HCT116 (cell line): ENCODE data around the gene TMEM14A. TPM values are rescaled to one million over a fixed set of nuclear protein-coding genes. Genes with fewer than 3 reads are reported as not detected.
"Not testable (repeated sequence)": the region's sequence is repeated elsewhere in the genome, so short reads cannot be mapped to it uniquely, and the experiment has no call there.

ENCODE experiments used
- ATAC-seq: fragments of 200-7000 bp; cut with Tn5 transposase; 2 replicates; pipeline ENCODE4 v1.9.1; 2020; ENCODE audit warnings: mild to moderate bottlenecking, moderate library complexity
- BruUV-seq: library from RNA; stranded (reverse); fragments of 400-500 nt; replicated peaks from 2 replicates; lab custom pipeline; 2021; lab: Mats Ljungman, UMichigan
- CTCF ChIA-PET: fragments of 300-600 bp; sonication (Branson Sonifier 250); formaldehyde crosslinking; loops from one replicate; lab custom pipeline; 2021; ENCODE audit warnings: antibody characterized with exemption; lab: Charles Lee
- POLR2A ChIA-PET: fragments of 300-600, 350-600 bp; sonication (Branson Sonifier 250); formaldehyde crosslinking; loops from one replicate; lab custom pipeline; 2021; ENCODE audit warnings: antibody characterized with exemption; lab: Charles Lee
- RAD21 ChIA-PET, 2 experiments: fragments of 300-600 bp; sonication (Branson Sonifier 250); formaldehyde crosslinking; loops; one replicate each; lab custom pipeline; 2023; ENCODE audit warnings: low total read pairs in 2 of 2; ENCODE audit not compliant: uncharacterized antibody in 2 of 2, unreplicated experiment in 2 of 2, low non-redundant PET in 1 of 2; lab: Charles Lee
- DNase-seq: peaks from one replicate; pipeline ENCODE4 v3.0.0-alpha.2; 2010; ENCODE audit warnings: low read depth, low spot score
- H2AFZ ChIP-seq: fragments of 200-600 bp; shearing (Covaris generic), sonication (generic); 2 replicates; pipeline ENCODE4 v1.6.1; 2017; ENCODE audit warnings: low read depth, mixed run types, mixed read lengths, antibody characterized with exemption, low read length; ENCODE audit not compliant: poor library complexity, severe bottlenecking
- H3K27ac ChIP-seq: 2 replicates; pipeline ENCODE4 v1.5.1; 2012; ENCODE audit warnings: low read depth, low read length
- H3K27me3 ChIP-seq: fragments of 200-600 bp; sonication (generic); 2 replicates; pipeline ENCODE4 v1.6.1; 2016; ENCODE audit warnings: mixed run types, low read length, mixed read lengths; ENCODE audit not compliant: insufficient read depth
- H3K36me3 ChIP-seq, 2 experiments: fragments of 200-500 bp in 1 of 2; fragments of 200-600 bp in 1 of 2; sonication (Bioruptor generic) in 1 of 2; sonication (generic) in 1 of 2; 2 replicates each; pipeline versions ENCODE4 v1.5.1 to v1.6.1; 2014 to 2016; ENCODE audit warnings: low read length in 2 of 2, inconsistent platforms in 1 of 2, mixed read lengths in 1 of 2, mixed run types in 1 of 2; ENCODE audit not compliant: insufficient read depth in 2 of 2, control insufficient read depth in 1 of 2
- H3K4me1 ChIP-seq, 2 experiments: fragments of 200-600 bp in 1 of 2; sonication (generic) in 1 of 2; 2 replicates each; pipeline versions ENCODE4 v1.5.1 to v1.6.1; 2012 to 2017; ENCODE audit warnings: low read length in 2 of 2, inconsistent platforms in 1 of 2, mild to moderate bottlenecking in 1 of 2, mixed read lengths in 1 of 2, mixed run types in 1 of 2, moderate library complexity in 1 of 2; ENCODE audit not compliant: insufficient read depth in 2 of 2, control insufficient read depth in 1 of 2
- H3K4me2 ChIP-seq: fragments of 200-600 bp; sonication (generic); 2 replicates; pipeline ENCODE4 v1.6.1; 2017; ENCODE audit warnings: mixed run types, low read length, mixed read lengths
- H3K4me3 ChIP-seq, 2 experiments: fragments of 200-600 bp in 1 of 2; sonication (generic) in 1 of 2; replicated peaks in 1 of 2; 2 replicates each; pipeline ENCODE4 v1.5.1; 2011 to 2016; ENCODE audit warnings: low read length in 2 of 2, control low read depth in 1 of 2, low read depth in 1 of 2, mild to moderate bottlenecking in 1 of 2, mixed read lengths in 1 of 2, mixed run types in 1 of 2
- H3K79me2 ChIP-seq: fragments of 200-600 bp; sonication (generic); 2 replicates; pipeline ENCODE4 v1.6.1; 2017; ENCODE audit warnings: mild to moderate bottlenecking, mixed run types, low read length, moderate library complexity, mixed read lengths; ENCODE audit not compliant: insufficient read depth
- H3K9ac ChIP-seq: fragments of 200-600 bp; sonication (generic); 2 replicates; pipeline ENCODE4 v1.6.1; 2016; ENCODE audit warnings: low read length, mixed read lengths
- H3K9me2 ChIP-seq: fragments of 200-600 bp; sonication (generic), shearing (Covaris generic); 2 replicates; pipeline ENCODE4 v1.6.1; 2017; ENCODE audit warnings: mixed run types, mild to moderate bottlenecking, moderate library complexity; ENCODE audit not compliant: insufficient read depth
- H3K9me3 ChIP-seq, 2 experiments: fragments of 200-500 bp in 1 of 2; fragments of 200-600 bp in 1 of 2; sonication (Bioruptor generic) in 1 of 2; sonication (generic) in 1 of 2; 2 replicates each; pipeline ENCODE4 v1.6.1; 2014 to 2017; ENCODE audit warnings: low read length in 2 of 2, mixed read lengths in 2 of 2, inconsistent platforms in 1 of 2, low read depth in 1 of 2, mild to moderate bottlenecking in 1 of 2, mixed run types in 1 of 2, moderate library complexity in 1 of 2; ENCODE audit not compliant: control insufficient read depth in 1 of 2, insufficient read depth in 1 of 2
- H4K20me1 ChIP-seq: fragments of 200-600 bp; sonication (generic), shearing (Covaris generic); 2 replicates; pipeline ENCODE4 v1.6.1; 2017; ENCODE audit warnings: mixed run types, mild to moderate bottlenecking, moderate library complexity; ENCODE audit not compliant: insufficient read depth
- CBX3 ChIP-seq: IDR thresholded peaks from 2 replicates; pipeline ENCODE4 v1.6.1; 2012; ENCODE audit warnings: low read depth
- EZH2 ChIP-seq: fragments of 200-600 bp; sonication (generic); IDR thresholded peaks from 2 replicates; pipeline ENCODE4 v1.6.1; 2017; ENCODE audit warnings: antibody characterized with exemption, mixed run types
- FOSL1 ChIP-seq: IDR thresholded peaks from 2 replicates; pipeline ENCODE4 v1.6.1; 2012; ENCODE audit warnings: low read depth
- JUND ChIP-seq: IDR thresholded peaks from 2 replicates; pipeline ENCODE4 v1.6.1; 2012
- RAD21 ChIP-seq: IDR thresholded peaks from 2 replicates; pipeline ENCODE4 v1.6.1; 2012; ENCODE audit warnings: low read depth, mild to moderate bottlenecking
- REST ChIP-seq: IDR thresholded peaks from 2 replicates; pipeline ENCODE4 v1.6.1; 2012; ENCODE audit warnings: low read depth
- SP1 ChIP-seq: IDR thresholded peaks from 2 replicates; pipeline ENCODE4 v1.6.1; 2012; ENCODE audit warnings: low read depth
- TCF7L2 ChIP-seq: IDR thresholded peaks from 2 replicates; pipeline ENCODE4 v1.7.0; 2011; ENCODE audit warnings: borderline replicate concordance, inconsistent platforms; ENCODE audit not compliant: insufficient read depth, insufficient read length; ENCODE audit errors: extremely low read depth
- ZFX ChIP-seq: fragments of 450-650 bp; IDR thresholded peaks from 2 replicates; pipeline ENCODE4 v1.6.1; 2017
- ZNF274 ChIP-seq: fragments of 200-500 bp; sonication (Bioruptor generic); IDR thresholded peaks from 2 replicates; pipeline ENCODE4 v1.6.1; 2014; ENCODE audit warnings: mild to moderate bottlenecking, low read depth, low read length, inconsistent platforms
- intact Hi-C: fragments of 100-400 bp; cut with micrococcal nuclease; formaldehyde crosslinking; loops from 2 replicates; pipeline ENCODE4 v1.10.0; 2022
- total RNA-seq: library from RNA; stranded (reverse); gene quantifications from one replicate; pipeline ENCODE4 v1.2.1, GENCODE V29; 2021; ENCODE audit not compliant: unreplicated experiment
- TF ChIP-seq, protein P1 (sequence below): IDR thresholded peaks from 2 replicates; pipeline ENCODE4 v1.6.1; 2012
- TF ChIP-seq, protein P2 (sequence below): IDR thresholded peaks from 2 replicates; pipeline ENCODE4 v1.6.1; 2012

Gene TMEM14A
- total RNA-seq, 1 experiment from 2014 or later, result 51.5 TPM

DNA sequence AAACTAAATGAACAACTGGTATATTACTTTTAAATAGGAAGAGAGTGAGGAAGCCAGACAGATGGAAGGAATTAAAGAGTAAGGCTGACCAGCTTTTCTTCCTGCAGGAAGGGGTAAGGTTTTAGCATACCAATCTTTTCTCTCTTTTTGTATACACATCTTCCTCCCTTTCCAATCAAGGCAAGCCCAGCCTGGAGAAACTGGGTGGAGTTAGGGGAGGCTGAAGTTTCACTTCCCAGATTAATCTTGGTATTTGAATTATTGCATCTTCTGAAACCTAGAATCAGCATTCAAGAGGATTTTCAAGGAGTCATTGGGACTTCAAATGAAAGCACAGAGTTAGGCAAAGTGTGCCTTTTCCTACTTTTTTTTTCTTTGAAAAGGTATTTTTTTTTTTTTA, 33.1 kb downstream of the TMEM14A start:
- CTCF ChIA-PET, result no interaction called here
- Histone ChIP-seq H3K4me3 (no peak overlapping the region), H3K4me2 (no peak overlapping the region), H3K36me3 (no peaks in the 10 kb centered on the region), H3K27ac (no peak overlapping the region), H2AFZ (no peak overlapping the region), H3K9me3 (no peaks in the 10 kb centered on the region), H3K4me1 (no peaks in the 10 kb centered on the region), H3K27me3 (no peaks in the 10 kb centered on the region), H3K79me2 (no peaks in the 10 kb centered on the region), H3K9me2 (no peaks in the 10 kb centered on the region), H4K20me1 (no peaks in the 10 kb centered on the region), H3K9ac (no peak overlapping the region)
- DNase-seq, result no peak
- no TSS peak for BruUV-seq
- ATAC-seq, result no peak
- POLR2A ChIA-PET, result no interaction called here
- TF ChIP-seq SP1, result no peak
- TF ChIP-seq, protein P1, sequence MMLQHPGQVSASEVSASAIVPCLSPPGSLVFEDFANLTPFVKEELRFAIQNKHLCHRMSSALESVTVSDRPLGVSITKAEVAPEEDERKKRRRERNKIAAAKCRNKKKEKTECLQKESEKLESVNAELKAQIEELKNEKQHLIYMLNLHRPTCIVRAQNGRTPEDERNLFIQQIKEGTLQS, result no peak
- no peak for TF ChIP-seq ZFX
- no peak for TF ChIP-seq REST
- no peak for TF ChIP-seq JUND
- TF ChIP-seq, protein P2, sequence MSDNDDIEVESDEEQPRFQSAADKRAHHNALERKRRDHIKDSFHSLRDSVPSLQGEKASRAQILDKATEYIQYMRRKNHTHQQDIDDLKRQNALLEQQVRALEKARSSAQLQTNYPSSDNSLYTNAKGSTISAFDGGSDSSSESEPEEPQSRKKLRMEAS, result no peak
- TF ChIP-seq ZNF274, result no peak
- TF ChIP-seq CBX3, result no peak
- TF ChIP-seq EZH2, result no peak
- no peak for TF ChIP-seq FOSL1
- TF ChIP-seq TCF7L2, result no peak
- no peak for TF ChIP-seq RAD21
- intact Hi-C loops, result no loop called here
- RAD21 ChIA-PET, result no interaction called here

GRCh38 chr6:52704781-52705502, 34.0 kb downstream of the TMEM14A start:
- CTCF ChIA-PET, H3K4me2 ChIP-seq, H3K4me3 ChIP-seq, H3K27me3 ChIP-seq, H4K20me1 ChIP-seq, H3K9me2 ChIP-seq, RAD21 ChIA-PET, H3K4me1 ChIP-seq, H3K9ac ChIP-seq, POLR2A ChIA-PET, intact Hi-C loops, H3K27ac ChIP-seq, BruUV-seq, H3K79me2 ChIP-seq, DNase-seq, H3K36me3 ChIP-seq, H3K9me3 ChIP-seq, ATAC-seq, H2AFZ ChIP-seq: not testable (repeated sequence)
